GM19467 (cell line): ENCODE measurements around the gene HMX1.

Experiments used
- ATAC-seq: cut with Tn5 transposase; IDR thresholded peaks from one replicate; pipeline ENCODE4 v1.9.1; 2021; ENCODE audit warnings: mild to moderate bottlenecking, moderate library complexity; ENCODE audit not compliant: unreplicated experiment

HMX1 gene

GRCh38 chr4:8910100-8910821 lies 38.6 kb upstream of the HMX1 start:
- no peak for ATAC-seq

- no peak for ATAC-seq
These were observed 37.9 kb upstream of the HMX1 start for GRCh38 chr4:8909548-8909947.

GRCh38 chr4:8908206-8908893 lies 36.7 kb upstream of the HMX1 start:
- no peak for ATAC-seq

- ATAC-seq, result no peak
These were observed 36.1 kb upstream of the HMX1 start for GRCh38 chr4:8907596-8908205.

- ATAC-seq, result no peak
These were observed 35.5 kb upstream of the HMX1 start for GRCh38 chr4:8906991-8907595.

GRCh38 chr4:8906668-8906970 lies 35.0 kb upstream of the HMX1 start:
- no peak for ATAC-seq

GRCh38 chr4:8905773-8906667 lies 34.4 kb upstream of the HMX1 start:
- no peak for ATAC-seq

DNA sequence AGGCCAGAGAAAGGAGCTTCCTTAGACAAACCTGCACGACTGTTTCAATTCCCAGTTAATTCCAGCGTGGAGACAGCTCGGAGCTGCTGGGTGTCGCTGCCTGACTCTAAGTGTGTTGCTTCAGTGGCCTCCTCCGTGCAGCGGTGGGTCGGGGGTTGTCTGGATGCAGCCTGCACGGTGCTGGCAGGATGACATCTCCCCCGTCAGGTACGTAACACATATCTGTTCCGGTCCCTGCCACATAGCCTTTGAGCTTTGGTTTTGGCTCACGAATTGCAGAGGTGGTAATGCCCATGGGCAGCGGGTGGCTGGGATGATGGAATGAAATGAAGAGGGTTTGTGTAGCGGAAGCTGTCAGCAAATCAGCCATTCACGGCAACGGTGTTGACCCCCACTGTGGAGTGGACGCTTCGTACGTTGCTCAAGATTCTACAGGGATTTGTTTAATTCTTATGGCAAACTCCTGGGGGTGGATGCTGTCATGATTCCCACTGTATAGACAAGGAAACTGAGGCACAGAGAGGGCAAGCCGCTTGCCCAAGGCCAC lies 33.7 kb upstream of the HMX1 start:
- ATAC-seq, result no peak

- ATAC-seq, result no peak
These were observed 33.0 kb upstream of the HMX1 start for GRCh38 chr4:8904666-8905065.

- ATAC-seq, result no peak
These were observed 32.4 kb upstream of the HMX1 start for GRCh38 chr4:8904041-8904501.

DNA sequence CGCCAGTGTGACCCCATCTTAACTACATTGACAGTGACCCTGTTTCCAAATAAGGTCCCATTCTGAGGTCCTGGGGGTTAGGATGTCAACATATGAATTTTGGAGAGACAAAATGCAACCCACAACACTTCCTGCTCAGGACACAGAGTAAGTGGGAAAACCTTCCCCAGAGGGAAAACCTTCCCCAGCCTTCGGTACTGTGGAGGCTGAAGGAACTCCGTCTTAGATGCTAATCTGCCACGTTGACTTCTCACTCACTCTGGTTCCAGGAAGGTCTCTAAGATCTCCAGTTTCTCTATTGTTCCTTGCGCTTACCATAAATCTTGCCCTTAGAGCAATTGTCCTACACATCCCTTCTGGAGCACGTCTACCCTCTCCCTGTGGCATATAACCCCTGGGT lies 29.7 kb upstream of the HMX1 start:
- no peak for ATAC-seq

- no peak for ATAC-seq
These were observed 28.9 kb upstream of the HMX1 start for GRCh38 chr4:8900588-8900987.

DNA sequence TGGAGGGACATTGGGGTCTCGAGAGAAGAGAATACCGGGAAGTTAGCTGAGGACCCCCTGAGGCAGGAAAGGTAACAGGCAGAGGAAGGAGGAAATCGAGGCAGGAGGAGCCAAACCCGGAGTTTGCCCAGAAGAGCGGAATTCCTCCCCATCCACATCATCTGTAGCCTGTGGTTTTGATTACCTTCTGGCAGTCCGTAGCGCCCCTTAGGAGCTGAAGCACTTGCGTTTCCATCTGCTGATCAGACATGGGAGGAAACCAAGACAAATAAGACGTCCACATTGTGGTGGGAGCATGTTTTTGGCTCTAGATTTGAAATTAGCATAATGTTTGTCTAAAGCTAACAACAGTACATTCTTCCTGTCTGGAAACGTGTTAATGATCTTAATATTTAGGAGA lies 26.8 kb upstream of the HMX1 start:
- ATAC-seq, result no peak

GRCh38 chr4:8897251-8898167 lies 25.9 kb upstream of the HMX1 start:
- ATAC-seq, result no peak

GRCh38 chr4:8896506-8896905 lies 24.9 kb upstream of the HMX1 start:
- ATAC-seq, result no peak

DNA sequence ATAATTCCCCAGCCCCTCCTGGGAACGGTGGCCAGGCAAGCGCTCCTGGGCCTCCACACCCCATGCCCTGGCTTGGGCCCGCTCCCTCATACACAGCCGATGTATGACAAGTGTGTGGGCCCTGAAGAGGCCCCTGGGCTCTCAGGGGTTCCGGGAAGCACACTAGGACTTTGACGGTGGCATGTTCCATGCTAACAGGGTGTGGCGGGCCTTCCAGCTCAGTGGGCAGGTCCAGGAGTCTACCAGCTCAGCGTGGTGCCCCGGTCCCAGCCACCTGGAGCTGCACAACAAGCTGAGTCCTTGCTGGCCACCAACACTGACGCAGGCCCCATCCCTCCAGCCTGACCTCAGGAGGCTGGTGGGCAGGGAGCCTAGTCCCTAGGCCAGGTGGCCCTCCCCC lies 24.4 kb upstream of the HMX1 start:
- no peak for ATAC-seq

DNA sequence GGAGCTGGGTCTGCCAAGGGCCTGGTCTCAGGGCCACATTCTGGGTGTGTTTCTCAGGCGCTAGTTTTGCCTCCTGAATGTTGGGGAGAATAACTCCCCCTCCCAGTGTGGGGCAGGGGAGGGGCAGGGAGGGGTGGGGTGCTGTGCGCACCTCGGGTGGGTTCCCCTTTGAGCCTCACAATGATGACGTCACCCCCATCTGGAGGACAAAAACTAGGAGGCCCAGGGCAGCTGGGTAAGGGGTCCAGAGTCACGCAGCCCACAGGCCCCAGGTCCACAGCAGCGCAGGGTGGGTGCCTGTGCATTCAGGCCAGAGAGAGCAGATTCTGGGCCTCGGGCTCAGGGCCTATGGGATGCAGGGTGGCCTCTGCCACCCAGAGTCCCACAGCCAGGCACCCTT lies 23.7 kb upstream of the HMX1 start:
- no peak for ATAC-seq

GRCh38 chr4:8894424-8894816 lies 22.8 kb upstream of the HMX1 start:
- no peak for ATAC-seq

GRCh38 chr4:8893624-8894423 lies 22.2 kb upstream of the HMX1 start:
- ATAC-seq, result no peak
